Pancreas (tissue), 10 donors: Measurements from ENCODE around the gene SEC24A. TPM values are rescaled to one million over a fixed set of nuclear protein-coding genes. Genes with fewer than 3 reads are reported as not detected.

ENCODE experiments used
- ATAC-seq, 4 donors: fragments of 200-7000 bp; cut with Tn5 transposase; one replicate each; pipeline versions ENCODE4 v1.8.0 to v1.9.1; 2020; ENCODE audit warnings: mild to moderate bottlenecking in 4 of 4, moderate library complexity in 4 of 4
- DNase-seq, 6 donors: peaks; one replicate each; pipeline ENCODE4 v3.0.0-alpha.2; 2020
- FAIRE-seq: peaks from 2 replicates; lab custom pipeline; 2012; peaks lifted over from hg19 to GRCh38; lab: Jason Lieb, UNC
- H3K27ac ChIP-seq, 4 donors: fragments of 200-600 bp; sonication (generic); 1 replicate in 3 of 4; 2 replicates in 1 of 4; pipeline versions ENCODE4 v1.5.0 to v1.8.0; 2020
- H3K27me3 ChIP-seq, 4 donors: fragments of 200-600 bp; one replicate each; pipeline ENCODE4 v1.8.0; 2021
- H3K36me3 ChIP-seq, 3 donors: fragments of 200-600 bp; sonication (generic) in 1 of 3; one replicate each; pipeline versions ENCODE4 v1.5.0 to v1.8.0; 2020 to 2021
- H3K4me1 ChIP-seq, 3 donors: fragments of 200-600 bp; one replicate each; pipeline ENCODE4 v1.8.0; 2021
- H3K4me3 ChIP-seq, 4 donors: fragments of 200-600 bp; sonication (generic) in 2 of 4; one replicate each; pipeline versions ENCODE4 v1.5.0 to v1.8.0; 2020 to 2021
- H3K9me3 ChIP-seq, 4 donors: fragments of 200-600 bp; one replicate each; pipeline ENCODE4 v1.8.0; 2021
- CTCF ChIP-seq, 4 donors: fragments of 200-600 bp; sonication (generic) in 3 of 4; IDR thresholded peaks; one replicate each; pipeline versions ENCODE4 v1.5.0 to v1.8.0; 2021; ENCODE audit warnings: antibody characterized with exemption in 4 of 4
- WGBS, 2 donors: extraction: QIAGEN DNeasy Blood & Tissue Kit; methylation state at CpG; one replicate each; pipeline ENCODE4 v1.1.7; 2013; 5-methylcytosine and 5-hydroxymethylcytosine counted together
- intact Hi-C, 3 donors: fragments of 100-400 bp; cut with DNase I; formaldehyde crosslinking; loops; one replicate each; pipeline versions ENCODE4 v1.11.1 to v1.14.2; 2022
- polyA plus RNA-seq, 2 donors: library from polyadenylated mRNA; stranded (reverse); fragments of 200-250 nt; gene quantifications; one replicate each; pipeline ENCODE4 v1.2.3, GENCODE V29; 2013
- total RNA-seq, 6 donors: library from RNA; stranded (reverse); fragmentation: NEBNext Ultra II Directional in 4 of 6; extraction: Animal tissue kit (Norgen Biotek cat#: 25700) in 4 of 6; gene quantifications; one replicate each; pipeline versions ENCODE4 v1.2.1 to v1.2.4, GENCODE V29; 2021 to 2023
- donor health status: healthy with polysubstance abuse.
- donor health status: DM: no; HTN: no; CAD: no; lungs with moderate emphysema.
- donor health status: DM: no; HTN: no; CAD: no.
- donor health status: control.
- donor health status: control.
- donor health status: Bipolar disorder and iron deficiency.
- donor health status: DM: yes; HTN: yes; CAD: no.
- donor health status: DM: no; HTN: no; CAD: no.
- donor health status: DM: no; HTN: no; CAD: no.
- donor health status: DM: yes; HTN: yes; CAD: no.

Gene SEC24A
- total and polyA plus RNA-seq, 8 donors = 3.4 to 18.1 (median 10.2) TPM

DNA sequence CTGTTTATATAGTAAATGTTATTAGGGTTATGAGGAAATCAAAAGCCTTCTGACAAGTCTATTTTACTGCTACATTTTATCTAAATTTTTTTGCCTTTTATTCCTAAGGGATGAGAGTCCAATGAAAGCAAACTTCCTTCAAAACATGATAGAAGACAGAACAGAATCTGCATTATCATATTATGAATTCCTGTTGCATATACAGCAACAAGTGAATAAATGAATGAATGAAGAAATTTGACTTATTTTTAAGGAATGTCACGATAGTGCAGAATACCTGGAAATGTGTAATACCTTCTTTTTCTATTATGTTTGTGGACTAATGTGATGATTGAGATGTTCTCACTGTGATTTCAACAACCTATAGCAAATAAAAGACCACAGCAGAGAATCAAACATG lies 76.3 kb downstream of the SEC24A start:
- Histone ChIP-seq H3K4me3 (no peak overlapping the region), H3K36me3 (peaks cover 0 to 52% (median 5%) of the 10 kb centered on the region in 3 donors), H3K4me1 (no peaks in the 10 kb centered on the region), H3K27me3 (no peaks in the 10 kb centered on the region), H3K9me3 (no peaks in the 10 kb centered on the region), H3K27ac (no peak overlapping the region)
- FAIRE-seq (no peak), ATAC-seq (no peak), DNase-seq (no peak)
- no peak for TF ChIP-seq CTCF (IDR thresholded peaks at IDR 0.05)
- 82 to 87% methylated on average over 1 of the region's 1 CpG for WGBS, 2 donors
- intact Hi-C loops = no loop called here

DNA sequence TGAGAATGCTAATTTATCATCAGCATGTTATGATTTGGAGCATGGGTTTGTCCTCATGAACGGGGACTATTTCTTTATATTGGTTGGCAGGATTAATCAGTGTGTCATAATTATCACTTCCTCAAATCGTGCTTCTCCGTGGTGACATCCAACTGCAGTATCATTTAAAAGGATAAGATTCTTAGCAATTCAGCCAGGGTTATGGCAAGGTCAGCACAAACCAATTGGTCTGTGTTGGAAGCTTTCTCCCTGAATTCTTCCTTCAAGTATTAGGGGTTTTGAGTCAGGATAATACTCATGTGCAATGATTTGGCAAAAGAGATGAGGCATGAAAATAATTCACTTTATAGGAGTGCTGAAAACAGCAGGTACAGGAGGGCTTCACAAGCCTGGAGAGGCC lies 84.2 kb downstream of the SEC24A start:
- no peak overlapping the region for H3K27ac ChIP-seq
- FAIRE-seq (no peak), ATAC-seq (no peak)

DNA sequence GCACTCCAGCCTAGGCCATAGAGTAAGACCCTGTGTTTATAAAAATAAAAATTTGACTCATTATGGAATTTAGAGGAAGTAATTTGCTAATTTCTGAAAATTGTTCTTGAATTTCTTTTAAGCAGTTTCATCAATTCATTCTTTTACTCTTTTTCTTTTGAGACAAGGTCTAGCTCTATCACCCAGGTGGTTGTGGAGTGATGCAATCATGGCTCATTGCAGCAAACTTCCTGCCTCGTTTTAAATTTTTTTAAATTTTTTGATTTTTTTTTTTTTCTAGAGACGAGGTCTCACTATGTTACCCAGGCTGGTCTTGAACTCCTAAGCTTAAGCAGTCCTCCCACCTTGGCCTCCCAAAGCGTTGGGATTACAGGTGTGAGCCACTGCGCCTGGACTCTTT lies 86.7 kb downstream of the SEC24A start:
- H3K36me3 ChIP-seq = no peaks in the 10 kb centered on the region
- no peak overlapping the region for H3K27ac ChIP-seq
- DNase-seq (no peak), ATAC-seq (no peak), FAIRE-seq (no peak)
- WGBS, 2 donors = 65 to 70% methylated on average over 4 of the region's 4 CpGs
- intact Hi-C loops = no loop called here
- H3K4me1 ChIP-seq = peaks cover 0 to 6% (median 0%) of the 10 kb centered on the region in 3 donors
- no peaks in the 10 kb centered on the region for H3K27me3 ChIP-seq
- H3K9me3 ChIP-seq = no peaks in the 10 kb centered on the region
- TF ChIP-seq CTCF (IDR thresholded peaks at IDR 0.05) = no peak
- no peak overlapping the region for H3K4me3 ChIP-seq

More for the DNA sequence above, 84.2 kb downstream of the SEC24A start:
- no peak for TF ChIP-seq CTCF (IDR thresholded peaks at IDR 0.05)
- no peaks in the 10 kb centered on the region for H3K27me3 ChIP-seq
- H3K36me3 ChIP-seq = no peaks in the 10 kb centered on the region
- H3K4me1 ChIP-seq = no peaks in the 10 kb centered on the region
- 49 to 55% methylated on average over 3 of the region's 3 CpGs for WGBS, 2 donors
- H3K9me3 ChIP-seq = no peaks in the 10 kb centered on the region
- DNase-seq = no peak
- no peak overlapping the region for H3K4me3 ChIP-seq
- intact Hi-C loops = no loop called here

DNA sequence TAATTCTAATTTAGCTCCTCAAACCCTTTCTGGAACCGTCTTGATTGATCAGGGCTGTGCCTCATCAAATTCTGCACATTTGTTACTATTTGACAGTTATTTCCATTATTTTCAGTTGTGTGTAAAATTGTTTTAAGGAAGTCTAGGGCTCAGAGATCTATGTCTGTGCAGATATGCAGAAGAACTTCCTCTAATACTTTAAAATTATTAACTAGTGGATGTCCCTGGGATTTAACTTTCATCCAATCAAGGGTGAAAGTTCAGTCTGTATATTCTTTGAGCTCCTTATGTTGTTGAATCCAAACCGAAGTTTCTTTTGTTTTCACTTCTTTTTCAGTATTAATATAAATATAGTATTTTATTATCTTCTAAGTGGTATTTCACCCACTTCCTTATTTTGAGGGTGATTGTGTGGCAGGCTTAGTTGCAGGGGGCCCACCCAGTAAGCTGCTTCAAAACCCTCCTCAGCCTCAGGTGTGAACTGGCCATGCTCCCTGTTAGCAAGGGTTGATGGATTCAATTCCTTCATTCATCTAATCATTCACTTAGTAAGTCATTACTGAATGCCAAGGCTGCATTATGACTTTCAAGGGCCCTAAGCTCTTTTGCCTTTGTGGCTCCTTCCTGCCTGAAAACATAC lies 87.7 kb downstream of the SEC24A start:
- no peak for DNase-seq
- no peak for FAIRE-seq
- Histone ChIP-seq H3K4me1 (peaks cover 0 to 6% (median 0%) of the 10 kb centered on the region in 3 donors), H3K36me3 (no peaks in the 10 kb centered on the region), H3K27me3 (no peaks in the 10 kb centered on the region), H3K4me3 (no peak overlapping the region), H3K27ac (no peak overlapping the region), H3K9me3 (no peaks in the 10 kb centered on the region)
- ATAC-seq = no peak
- TF ChIP-seq CTCF (IDR thresholded peaks at IDR 0.05) = no peak
- intact Hi-C loops = no loop called here
- WGBS, 2 donors = 43 to 46% methylated on average over 2 of the region's 2 CpGs
